Left renal pelvis (tissue), 4 donors: Measurements from ENCODE around the gene B3GNT7. TPM values are rescaled to one million over a fixed set of nuclear protein-coding genes. Genes with fewer than 3 reads are reported as not detected.
"Not testable (repeated sequence)": the region's sequence is repeated elsewhere in the genome, so short reads cannot be mapped to it uniquely, and the experiment has no call there.

Experiments
- DNase-seq, 4 donors: peaks; one replicate each; pipeline ENCODE4 v3.0.0-alpha.2; 2013; ENCODE audit warnings: low read depth in 4 of 4, low spot score in 3 of 4
- polyA plus RNA-seq, 4 donors: library from polyadenylated mRNA; unstranded; fragments of 120-200 nt; gene quantifications; one replicate each; pipeline ENCODE4 v1.2.1, GENCODE V29; 2013; ENCODE audit not compliant: insufficient read length in 4 of 4

B3GNT7 gene
- polyA plus RNA-seq, 4 donors, result 3.0 to 4.0 (median 3.7) TPM

GRCh38 chr2:231421051-231421580 lies 25.6 kb downstream of the B3GNT7 start:
- DNase-seq, result no peak

- DNase-seq, result no peak
Measured at GRCh38 chr2:231422056-231422455, 26.5 kb downstream of the B3GNT7 start.

- DNase-seq, result no peak
Measured at GRCh38 chr2:231423176-231423575, 27.7 kb downstream of the B3GNT7 start.

- DNase-seq, result no peak
Measured at GRCh38 chr2:231425291-231425810, 29.8 kb downstream of the B3GNT7 start.

GRCh38 chr2:231425811-231426703 lies 30.5 kb downstream of the B3GNT7 start:
- DNase-seq, result no peak

GRCh38 chr2:231427116-231427515 lies 31.6 kb downstream of the B3GNT7 start:
- no peak for DNase-seq

- no peak for DNase-seq
Measured at GRCh38 chr2:231429152-231429551, 33.6 kb downstream of the B3GNT7 start.

GRCh38 chr2:231429901-231430300 lies 34.4 kb downstream of the B3GNT7 start:
- no peak for DNase-seq

- not testable (repeated sequence) for DNase-seq
Measured at GRCh38 chr2:231430437-231430836, 34.9 kb downstream of the B3GNT7 start.

- DNase-seq, result no peak
Measured at GRCh38 chr2:231431606-231432005, 36.1 kb downstream of the B3GNT7 start.

- no peak for DNase-seq
Measured at GRCh38 chr2:231433990-231434389, 38.5 kb downstream of the B3GNT7 start.

- DNase-seq, result no peak
Measured at GRCh38 chr2:231436957-231437356, 41.4 kb downstream of the B3GNT7 start.

GRCh38 chr2:231449503-231450054 lies 54.1 kb downstream of the B3GNT7 start:
- no peak for DNase-seq

- DNase-seq, result no peak
Measured at GRCh38 chr2:231450548-231450989, 55.1 kb downstream of the B3GNT7 start.

Other genes starting within 250 kb of the B3GNT7 start
- 10 to 100 TPM; 24.6 to 30.1 (median 27.1) TPM for gene ARMC9, start 197.1 kb upstream of the B3GNT7 start, polyA plus RNA-seq
- 1,000 to 10,000 TPM in 2 of 4 donors, 100 to 1,000 TPM in 2; 931 to 1,288 (median 1,077) TPM for gene NCL, start 68.8 kb downstream of the B3GNT7 start, polyA plus RNA-seq
- gene NMUR1, start 134.7 kb downstream of the B3GNT7 start, polyA plus RNA-seq, result under 1 TPM; 0.47 to 0.91 (median 0.69) TPM
- gene TEX44, start 197.2 kb downstream of the B3GNT7 start, polyA plus RNA-seq, result not detected